ENCODE results near the gene PSMB7. TPM values are rescaled to one million over a fixed set of nuclear protein-coding genes. Genes with fewer than 3 reads are reported as not detected.

Gene PSMB7
- polyA plus RNA-seq, 1 experiment = 396 TPM

DNA sequence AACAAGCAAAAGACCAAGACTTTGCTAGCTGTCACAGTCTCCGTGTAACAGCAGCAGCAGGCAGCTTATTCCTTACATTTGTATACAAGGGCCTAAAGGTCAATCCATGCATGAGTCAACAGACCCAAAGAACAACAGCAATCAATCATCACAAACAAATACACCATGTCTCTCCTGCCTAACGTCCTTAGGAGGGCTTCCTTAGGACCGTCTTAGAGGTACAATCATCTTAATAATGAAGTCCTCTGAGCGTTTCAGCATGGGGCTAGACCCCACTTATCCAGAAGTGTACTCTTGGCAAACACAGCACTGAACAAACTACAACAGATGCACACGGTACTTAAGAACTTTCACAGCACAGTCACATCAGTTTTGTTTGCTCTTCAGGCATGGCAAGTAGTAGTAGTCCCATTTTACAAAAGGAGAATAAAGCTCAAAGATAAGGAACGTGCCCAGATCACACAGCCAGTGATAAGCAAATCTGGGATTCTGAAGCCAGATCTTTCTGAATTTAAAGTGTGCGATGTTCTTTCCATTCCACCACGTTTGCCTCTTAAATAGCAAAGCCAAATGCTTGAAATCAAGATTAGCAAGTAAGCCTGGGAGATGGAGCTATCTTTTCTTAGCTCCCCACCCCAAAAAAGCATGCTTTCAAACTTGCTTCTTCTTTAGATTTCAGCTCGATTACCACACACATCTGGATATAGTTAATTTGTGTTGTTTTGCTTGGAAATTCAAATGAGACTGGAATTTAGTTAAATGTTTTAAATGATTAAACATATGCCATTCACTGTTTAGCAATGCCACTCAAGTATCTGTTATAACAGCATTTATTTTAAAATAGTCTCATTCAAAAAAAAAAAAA, 24.2 kb downstream of the PSMB7 start:
- Histone ChIP-seq H3K27me3 (ENCODE audit: control insufficient read depth, insufficient read depth, low read length) (no peaks in the 10 kb centered on the region), H3K9me3 (ENCODE audit: control insufficient read depth, insufficient read depth, low read length) (no peaks in the 10 kb centered on the region), H3K4me3 (ENCODE audit: low read depth, low read length) (no peak overlapping the region), H3K27ac (ENCODE audit: low read depth, low read length) (no peak overlapping the region)
- POLR2A ChIA-PET = interaction anchor here (0.6 to 2.0 kb wide), 6 partner anchors 8 to 287 kb away, joined by 3 to 8 read pairs (median 3); no protein-coding TSS in a partner anchor
- no peak for TF ChIP-seq CTCF (IDR thresholded peaks at IDR 0.05; ENCODE audit: low read depth, low read length)
- CTCF ChIA-PET = interaction anchor here (1.2 to 12.5 kb wide), 6 partner anchors 13 to 264 kb away, joined by 3 to 119 read pairs (median 4); no protein-coding TSS in a partner anchor
- DNase-seq (ENCODE audit: low read depth, low spot score) = no peak

- CTCF ChIA-PET = interaction anchor here (0.6 to 1.8 kb wide), 3 partner anchors 12 to 262 kb away, joined by 3 to 6 read pairs (median 4); no protein-coding TSS in a partner anchor
- Histone ChIP-seq H3K9me3 (ENCODE audit: control insufficient read depth, insufficient read depth, low read length) (no peaks in the 10 kb centered on the region), H3K27ac (ENCODE audit: low read depth, low read length) (no peak overlapping the region), H3K4me3 (ENCODE audit: low read depth, low read length) (no peak overlapping the region), H3K27me3 (ENCODE audit: control insufficient read depth, insufficient read depth, low read length) (no peaks in the 10 kb centered on the region)
- DNase-seq (ENCODE audit: low read depth, low spot score) = no peak
- no peak for TF ChIP-seq CTCF (IDR thresholded peaks at IDR 0.05; ENCODE audit: low read depth, low read length)
- POLR2A ChIA-PET = no interaction called here
Measured at GRCh38 chr9:124389146-124389939, 25.9 kb downstream of the PSMB7 start.

GRCh38 chr9:124388275-124389048, 26.8 kb downstream of the PSMB7 start:
- H3K9me3 ChIP-seq (ENCODE audit: control insufficient read depth, insufficient read depth, low read length) = no peaks in the 10 kb centered on the region
- no peak overlapping the region for H3K27ac ChIP-seq (ENCODE audit: low read depth, low read length)
- H3K4me3 ChIP-seq (ENCODE audit: low read depth, low read length) = no peak overlapping the region
- TF ChIP-seq CTCF (IDR thresholded peaks at IDR 0.05; ENCODE audit: low read depth, low read length) = no peak
- DNase-seq (ENCODE audit: low read depth, low spot score) = no peak
- ChIA-PET CTCF (interaction anchor here (1.1 to 2.0 kb wide), 3 partner anchors 10 to 23 kb away, joined by 3 to 11 read pairs (median 5); no protein-coding TSS in a partner anchor), POLR2A (no interaction called here)
- no peaks in the 10 kb centered on the region for H3K27me3 ChIP-seq (ENCODE audit: control insufficient read depth, insufficient read depth, low read length)

DNA sequence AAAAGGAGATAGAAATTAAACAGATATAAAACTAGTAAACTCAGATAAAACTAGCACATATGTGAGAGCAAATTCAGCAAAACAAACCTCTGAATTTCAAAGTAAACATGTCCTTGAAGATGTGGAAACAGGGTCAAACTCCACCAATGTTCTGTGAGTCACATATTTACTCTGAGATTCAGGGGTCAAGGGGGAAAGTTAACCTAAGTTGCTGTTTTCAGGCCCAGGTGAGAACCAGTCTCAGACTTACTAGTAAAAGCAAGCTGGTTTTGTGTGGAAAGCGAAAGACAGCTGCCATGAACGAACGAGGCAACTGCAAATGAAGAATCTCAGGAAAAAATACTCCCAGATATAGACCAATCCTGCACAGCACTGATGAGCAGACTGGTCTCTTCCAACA, 29.0 kb downstream of the PSMB7 start:
- H3K27me3 ChIP-seq (ENCODE audit: control insufficient read depth, insufficient read depth, low read length) = no peaks in the 10 kb centered on the region
- no peak for TF ChIP-seq CTCF (IDR thresholded peaks at IDR 0.05; ENCODE audit: low read depth, low read length)
- H3K27ac ChIP-seq (ENCODE audit: low read depth, low read length) = no peak overlapping the region
- POLR2A ChIA-PET = no interaction called here
- H3K9me3 ChIP-seq (ENCODE audit: control insufficient read depth, insufficient read depth, low read length) = no peaks in the 10 kb centered on the region
- H3K4me3 ChIP-seq (ENCODE audit: low read depth, low read length) = no peak overlapping the region
- CTCF ChIA-PET = no interaction called here
- no peak for DNase-seq (ENCODE audit: low read depth, low spot score)

Data from AG04450 (cell line).